Globus pallidus (tissue), 1 donor: ENCODE results near the gene ERGIC1.
A peak's percentile ranks its signal among the peaks of the same experiment; 100 is the strongest.
"Not testable (repeated sequence)": the region's sequence is repeated elsewhere in the genome, so short reads cannot be mapped to it uniquely, and the experiment has no call there.

ENCODE experiments used
- DNase-seq: peaks from one replicate; pipeline ENCODE4 v3.0.0-alpha.2; 2015; ENCODE audit warnings: low spot score

The ERGIC1 gene, protein sequence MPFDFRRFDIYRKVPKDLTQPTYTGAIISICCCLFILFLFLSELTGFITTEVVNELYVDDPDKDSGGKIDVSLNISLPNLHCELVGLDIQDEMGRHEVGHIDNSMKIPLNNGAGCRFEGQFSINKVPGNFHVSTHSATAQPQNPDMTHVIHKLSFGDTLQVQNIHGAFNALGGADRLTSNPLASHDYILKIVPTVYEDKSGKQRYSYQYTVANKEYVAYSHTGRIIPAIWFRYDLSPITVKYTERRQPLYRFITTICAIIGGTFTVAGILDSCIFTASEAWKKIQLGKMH

DNA sequence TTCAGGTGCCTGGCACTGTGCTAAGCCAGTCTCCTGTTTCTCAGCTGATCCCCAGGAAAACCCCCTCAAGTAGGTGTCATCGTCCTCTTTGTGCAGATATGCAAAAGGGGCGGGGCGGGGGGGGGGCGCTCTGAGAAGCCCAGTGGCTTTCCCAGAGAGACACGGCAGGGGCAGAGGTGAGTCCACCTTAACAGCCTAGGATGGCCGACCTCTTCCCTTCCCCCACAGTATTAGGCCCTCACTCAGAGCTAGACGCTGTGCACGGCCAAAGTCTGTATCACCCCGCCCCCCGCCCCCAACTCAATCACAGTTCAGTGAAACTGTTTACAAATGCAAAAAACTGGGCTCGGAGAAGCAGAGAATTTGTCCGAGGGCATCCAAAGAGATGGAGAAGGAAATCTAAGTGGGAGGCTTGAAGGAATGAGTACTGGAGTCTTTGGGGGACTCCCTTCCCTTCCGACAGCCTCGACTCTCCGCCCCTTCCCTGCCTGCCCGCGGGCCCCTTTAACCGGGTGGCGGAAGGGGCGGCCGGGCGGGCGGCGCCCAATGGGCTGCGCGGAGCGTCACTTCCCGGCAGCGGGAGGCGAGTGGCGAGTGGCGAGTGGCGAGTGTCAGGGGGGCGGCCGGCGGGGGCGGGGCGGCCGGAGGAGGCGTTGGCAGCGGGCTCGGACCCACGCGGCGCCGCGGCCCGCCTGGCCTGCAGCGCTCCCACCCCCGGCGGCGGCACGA, at the start of gene ERGIC1:
Gene ERGIC1, plus strand, starts transcription at position 566 of the 729 bp plus-strand sequence. Its CDS starts 163 bp downstream, at position 729.
- DNase-seq = peak; percentile 84

DNA sequence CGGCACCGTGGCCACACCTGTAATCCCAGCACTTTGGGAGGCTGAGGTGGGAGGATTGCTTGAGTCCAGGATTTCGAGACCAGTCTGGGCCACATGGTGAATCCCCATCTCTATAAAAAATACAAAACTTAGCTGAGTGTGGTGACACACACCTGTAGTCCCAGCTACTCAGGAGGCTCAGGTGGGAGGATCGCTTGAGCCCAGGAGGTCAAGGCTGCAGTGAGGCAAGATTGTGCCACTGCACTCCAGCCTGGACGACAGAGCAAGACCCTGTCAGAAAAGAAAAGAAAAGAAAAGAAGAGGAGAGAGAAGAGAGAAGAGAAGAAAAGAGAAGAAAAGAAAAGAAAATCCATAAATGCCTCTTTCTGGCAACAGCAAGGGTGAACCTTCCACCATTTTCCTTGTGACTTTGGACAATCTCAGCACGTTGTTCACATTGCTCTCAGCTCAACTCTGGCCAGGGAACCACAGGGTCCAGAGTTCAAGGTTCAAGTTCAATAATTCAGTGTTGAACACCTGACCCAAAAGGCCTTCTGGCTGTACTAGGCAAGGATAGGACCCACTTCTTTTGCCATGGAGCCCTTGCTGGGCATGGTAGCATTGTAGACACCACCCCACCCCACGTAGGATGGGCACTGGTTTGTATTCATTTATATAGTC, 48.5 kb upstream of the ERGIC1 start:
- DNase-seq = no peak

DNA sequence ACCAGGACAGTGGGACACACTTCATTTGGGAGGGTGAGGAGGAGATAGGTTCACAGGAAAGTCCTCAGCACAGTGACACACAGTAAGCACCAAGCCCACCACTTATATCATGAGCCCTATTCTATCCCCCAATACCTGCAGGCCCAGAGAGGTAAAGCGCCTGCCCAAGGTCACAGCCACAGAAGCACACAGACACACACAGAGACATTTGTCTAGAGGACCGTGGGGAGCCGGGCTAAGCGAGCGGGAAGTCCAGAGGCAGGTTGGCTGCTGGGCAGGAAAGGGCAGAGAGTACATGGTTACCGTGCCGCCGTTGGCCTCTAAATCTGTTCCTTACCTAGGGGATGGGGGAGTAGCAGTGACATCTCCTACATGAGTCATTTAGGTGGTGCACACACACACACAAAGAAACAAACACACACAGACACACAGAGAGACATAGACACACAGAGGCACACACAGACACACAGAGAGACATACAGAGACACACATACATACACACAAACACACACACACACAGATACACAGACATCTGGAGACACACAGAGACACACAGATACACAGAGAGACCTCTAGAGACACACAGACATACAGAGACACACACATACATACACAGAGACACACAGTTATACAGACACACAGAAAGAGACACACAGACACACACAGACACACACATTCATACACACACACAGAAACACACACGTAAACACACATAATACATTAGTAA, 47.2 kb upstream of the ERGIC1 start:
- no peak for DNase-seq

DNA sequence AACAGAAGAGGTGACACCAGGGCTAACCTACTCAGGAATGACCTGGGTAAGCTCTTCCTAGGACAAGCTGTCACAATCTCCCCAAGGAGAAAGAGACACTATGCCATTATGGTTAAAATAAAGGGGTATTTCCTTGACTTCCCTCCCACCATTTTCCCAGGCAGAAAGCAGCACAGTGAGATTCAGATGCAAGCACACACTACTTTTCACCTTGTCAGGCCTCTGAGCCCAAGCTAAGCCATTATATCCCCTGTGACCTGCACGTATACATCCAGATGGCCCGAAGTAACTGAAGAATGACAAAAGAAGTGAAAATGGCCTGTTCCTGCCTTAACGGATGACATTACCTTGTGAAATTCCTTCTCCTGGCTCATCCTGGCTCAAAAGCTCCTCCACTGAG, 46.5 kb upstream of the ERGIC1 start:
- DNase-seq = not testable (repeated sequence)

DNA sequence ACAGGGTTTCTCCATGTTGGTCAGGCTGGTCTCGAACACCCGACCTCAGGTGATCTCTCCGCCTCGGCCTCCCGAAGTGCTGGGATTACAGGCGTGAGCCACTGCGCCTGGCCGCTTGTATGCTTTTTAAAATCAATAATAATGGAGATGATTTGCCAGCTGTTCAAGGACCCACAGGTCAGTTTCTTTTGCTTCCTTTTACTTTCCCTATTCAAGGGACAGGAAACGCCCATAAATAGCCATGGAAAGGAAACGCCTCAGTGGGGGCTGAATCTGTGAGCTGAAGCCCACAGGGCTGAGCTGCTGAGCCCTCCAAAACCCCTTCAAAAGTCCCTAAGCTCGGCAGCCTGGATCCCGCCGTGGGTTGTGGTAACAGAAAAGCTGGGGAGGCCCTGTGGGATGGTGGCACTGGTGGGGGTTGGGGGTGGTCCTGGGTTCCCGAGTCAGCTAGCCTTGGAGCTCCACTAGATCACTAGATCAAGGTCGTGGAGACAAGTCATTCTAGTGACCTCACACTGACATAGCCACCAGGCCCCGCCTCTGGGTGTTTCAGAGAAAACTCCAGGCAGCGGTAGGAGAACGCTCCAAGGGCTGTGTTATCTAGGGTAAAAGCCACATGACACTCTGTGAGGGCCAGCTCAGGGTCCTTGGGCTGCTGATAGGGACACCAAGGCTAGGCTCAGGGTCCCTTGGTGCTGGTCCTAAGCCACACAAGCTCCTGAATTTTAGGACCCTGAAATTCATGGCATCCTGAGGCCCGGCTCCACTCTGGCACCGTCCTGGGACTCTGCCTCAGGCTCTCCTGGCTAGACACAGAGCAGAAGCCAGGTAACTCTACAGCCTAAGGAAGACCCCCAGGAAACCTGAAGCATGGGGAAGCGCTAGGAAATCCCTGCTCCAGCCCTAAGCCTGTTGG, 45.0 kb upstream of the ERGIC1 start:
- DNase-seq = no peak

DNA sequence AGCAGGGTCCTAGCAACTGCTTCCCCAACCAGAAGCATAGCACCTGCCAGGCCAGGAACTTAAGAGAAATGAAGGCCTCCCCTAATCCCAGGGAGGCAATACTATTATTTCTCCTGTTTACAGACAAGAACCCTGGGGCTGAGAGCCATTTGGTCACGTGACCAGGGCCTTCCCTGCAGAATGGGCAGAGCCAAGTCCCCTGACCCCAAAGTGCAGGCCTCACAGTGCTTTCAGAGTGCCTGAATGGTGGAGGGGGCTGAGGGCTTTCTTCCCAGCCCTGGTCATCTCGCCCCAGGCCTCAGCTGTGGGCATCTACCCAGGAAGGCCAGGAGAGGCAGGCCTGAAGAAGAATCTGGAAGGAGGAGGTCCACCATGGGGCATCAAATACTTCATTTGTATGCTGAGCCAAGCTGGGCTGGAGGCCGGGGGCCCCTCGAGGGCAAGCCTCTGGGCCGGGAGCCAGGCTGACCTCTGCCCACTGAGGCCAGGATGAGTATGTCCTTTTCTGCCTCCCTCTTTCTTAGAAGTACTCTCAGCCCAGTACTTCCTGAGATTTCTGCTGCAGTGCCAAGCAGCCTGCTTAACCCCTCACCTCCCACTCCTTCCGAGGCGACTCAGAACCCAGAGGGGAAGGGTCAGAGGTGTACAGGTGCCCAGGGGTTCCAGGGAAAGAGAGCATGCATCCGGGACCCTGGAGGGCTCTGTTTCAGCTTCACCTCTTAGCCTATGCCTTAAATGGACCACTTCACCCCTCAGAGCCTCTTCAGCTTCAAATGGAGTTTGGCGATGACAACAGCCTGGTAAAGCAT, 44.2 kb upstream of the ERGIC1 start:
- peak; percentile 35 for DNase-seq

DNA sequence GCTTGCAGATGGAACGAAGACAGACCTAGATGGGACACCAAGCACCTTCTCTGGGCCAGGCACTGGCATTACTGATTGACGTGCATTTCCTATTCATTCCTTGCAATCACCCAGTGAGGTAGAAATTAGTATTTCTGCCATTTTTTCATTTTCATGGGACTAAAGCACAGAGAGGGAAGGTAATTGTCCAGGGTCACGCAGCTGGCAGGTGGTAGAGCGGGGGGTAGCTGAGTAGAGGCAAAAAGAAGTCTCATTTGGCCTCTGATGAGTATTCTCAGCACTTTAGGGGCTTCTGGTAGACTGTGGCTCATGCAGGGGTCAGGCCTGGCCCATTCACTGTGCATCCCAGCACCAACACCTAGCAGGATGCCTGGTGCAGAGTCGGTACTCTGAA, 43.6 kb upstream of the ERGIC1 start:
- no peak for DNase-seq

DNA sequence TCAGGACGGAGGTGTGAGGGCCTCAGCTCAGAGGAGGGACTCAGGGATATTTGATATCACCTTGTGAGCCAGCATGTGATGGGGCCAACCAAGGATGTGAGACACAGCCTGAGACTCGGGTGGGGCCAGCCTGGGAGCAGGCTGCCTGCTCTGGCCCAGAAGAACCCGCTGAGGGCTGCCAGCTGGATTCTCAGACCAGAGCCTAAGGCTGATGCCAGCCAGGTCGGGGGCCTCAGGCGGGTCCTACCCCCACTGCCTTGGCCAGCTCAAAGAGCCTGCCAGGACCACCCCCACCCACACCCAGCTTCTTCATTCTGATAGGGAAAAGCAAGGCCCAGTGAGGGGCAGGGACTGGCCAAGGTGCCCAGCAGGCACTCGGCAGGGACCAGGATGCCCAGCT, 42.8 kb upstream of the ERGIC1 start:
- no peak for DNase-seq

DNA sequence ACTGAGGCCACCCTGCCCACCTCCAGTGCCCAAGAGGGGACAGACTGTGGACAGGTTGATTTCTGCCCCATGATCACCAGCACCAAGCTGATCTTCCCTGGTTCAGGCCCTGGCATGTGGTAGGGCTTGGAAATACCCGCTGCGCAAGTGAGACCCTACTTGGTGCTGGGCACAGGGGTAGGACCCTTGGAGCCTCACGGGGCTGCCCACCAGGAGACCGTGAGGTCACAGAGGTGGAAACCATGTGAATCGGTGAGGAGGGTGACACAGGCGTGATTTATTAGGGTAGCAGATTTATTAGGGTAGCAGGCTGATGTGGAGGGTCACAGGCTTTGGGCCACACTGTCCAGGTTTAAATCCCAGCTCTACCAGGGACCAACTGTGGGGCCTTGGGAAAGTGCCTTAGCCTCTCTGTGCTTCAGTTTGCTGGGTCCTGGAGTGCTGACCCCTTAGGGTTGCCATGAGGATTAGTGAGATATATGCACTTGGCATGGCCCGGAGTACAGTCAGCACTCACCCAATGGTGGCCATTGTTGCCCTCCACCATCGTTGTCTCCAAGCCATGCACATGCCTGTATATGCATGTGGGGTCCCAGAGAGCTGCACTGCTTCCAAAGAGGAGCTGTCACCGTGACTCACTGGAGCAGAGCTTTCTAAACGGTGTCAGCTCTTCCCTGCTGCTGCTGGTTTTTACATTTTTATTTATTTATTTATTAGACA, 42.2 kb upstream of the ERGIC1 start:
- DNase-seq = no peak

DNA sequence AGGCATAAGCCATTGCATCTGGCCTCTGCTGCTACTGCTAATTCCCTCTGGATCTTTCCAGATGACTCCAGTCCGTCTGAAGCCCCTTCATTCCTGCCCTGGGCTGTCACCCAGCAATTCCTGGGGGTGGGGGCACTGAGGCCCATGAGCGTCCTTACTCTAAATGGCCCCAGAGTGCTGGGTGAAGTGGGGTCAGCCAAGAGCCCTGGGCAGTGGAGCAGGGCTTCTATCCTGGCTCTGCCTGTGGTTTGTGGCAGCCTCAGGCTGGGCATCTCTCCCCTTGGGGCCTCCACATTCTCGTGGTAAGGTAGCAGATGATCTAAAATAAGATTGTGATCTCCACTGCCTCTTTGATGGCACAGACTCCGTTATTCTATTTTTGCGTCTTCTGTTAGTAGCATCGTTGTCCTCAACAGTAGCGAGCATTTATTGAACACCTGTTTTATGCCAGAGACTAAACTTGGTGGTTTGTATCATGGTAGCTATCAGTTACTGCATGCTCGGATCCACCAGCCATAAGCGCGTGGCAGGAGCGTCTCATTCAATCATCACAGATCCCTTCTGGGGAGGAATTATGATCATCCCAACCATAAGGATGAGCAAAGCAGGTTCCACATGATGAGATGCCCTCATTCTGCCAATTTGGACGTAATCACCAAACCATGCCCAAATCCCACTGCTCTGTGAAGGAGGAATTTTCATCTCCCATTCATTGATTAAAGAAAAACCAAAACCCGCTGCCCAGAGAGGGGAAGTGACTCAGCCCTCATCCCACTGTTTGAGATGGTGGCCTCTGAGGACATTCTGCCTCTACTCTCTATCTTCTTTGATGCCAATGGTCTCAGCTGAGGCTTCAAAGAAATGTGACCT, 41.1 kb upstream of the ERGIC1 start:
- DNase-seq = no peak

DNA sequence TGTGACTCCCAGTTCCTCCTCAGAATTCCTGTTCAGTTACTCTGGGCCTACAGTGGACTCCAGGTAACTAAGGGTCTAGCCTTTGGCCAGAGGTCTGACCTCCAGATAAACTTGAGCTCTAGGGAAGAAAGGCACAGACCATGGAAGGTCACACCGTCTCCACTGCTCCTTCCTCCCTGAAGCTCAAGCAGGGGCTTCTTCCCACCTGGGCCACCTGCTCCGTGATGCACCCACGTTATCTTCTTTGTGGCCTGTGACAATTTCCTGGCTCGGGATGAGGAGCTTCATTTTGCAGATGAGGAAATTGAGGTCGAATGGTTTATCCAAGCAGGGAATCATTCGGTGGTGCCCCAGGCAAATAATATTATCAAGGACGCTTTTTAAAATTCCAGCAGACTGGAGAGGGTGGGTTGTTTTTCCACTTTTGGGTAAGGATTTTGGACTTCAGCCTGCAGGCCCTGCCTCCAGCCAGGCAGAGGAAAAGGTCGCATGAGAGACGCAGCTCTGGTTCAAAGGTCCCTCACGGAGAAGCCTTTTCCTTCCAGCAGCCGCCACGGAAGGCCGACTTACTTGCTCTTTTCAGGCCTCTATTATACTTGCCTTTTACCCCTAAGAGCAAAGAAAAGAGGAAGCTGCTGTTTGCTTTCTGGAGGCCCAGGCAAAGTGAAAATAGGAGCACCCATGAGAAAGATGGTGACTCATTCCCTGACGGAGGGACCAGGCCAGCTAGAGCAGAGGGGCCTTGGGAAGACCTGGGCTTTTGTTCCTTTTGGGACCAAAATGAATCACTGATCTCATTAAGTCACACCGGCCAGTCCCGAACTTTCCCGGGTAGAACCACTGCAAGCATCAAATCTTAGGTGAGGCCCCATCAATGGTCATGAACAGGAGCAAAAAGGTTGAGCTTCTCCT, 40.2 kb upstream of the ERGIC1 start:
- DNase-seq = no peak

DNA sequence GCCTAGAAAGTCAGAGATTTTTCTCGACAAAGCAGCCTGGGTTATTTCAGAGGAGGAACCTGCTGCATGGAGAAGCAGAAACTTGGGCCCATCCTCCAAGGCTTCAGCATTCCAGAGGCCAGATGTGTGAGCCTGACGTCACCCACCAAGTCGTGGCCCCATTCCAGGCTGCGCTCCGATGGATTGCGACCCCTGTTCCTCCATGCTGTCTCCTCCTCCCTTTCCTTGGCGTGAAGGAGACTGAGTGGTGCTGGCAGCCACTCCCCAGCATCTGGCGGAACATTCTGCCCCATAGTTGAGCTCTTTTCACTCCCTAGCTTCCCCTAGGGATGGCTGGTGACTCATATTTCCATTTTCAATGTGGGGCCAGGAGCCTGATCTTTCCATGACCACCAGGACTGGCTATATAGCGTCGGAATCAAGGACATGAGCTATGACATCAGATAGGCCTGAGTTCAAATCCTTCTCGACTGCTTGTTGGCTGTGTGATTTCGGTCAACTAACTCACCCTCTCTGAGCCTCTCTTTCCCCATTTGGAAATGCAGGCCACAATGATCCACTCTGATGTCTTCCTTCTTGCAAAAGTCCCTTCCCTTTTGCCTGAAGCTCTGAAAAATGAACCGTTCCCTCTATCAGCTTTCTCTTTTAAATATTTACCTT, 38.6 kb upstream of the ERGIC1 start:
- DNase-seq = peak; percentile 31

DNA sequence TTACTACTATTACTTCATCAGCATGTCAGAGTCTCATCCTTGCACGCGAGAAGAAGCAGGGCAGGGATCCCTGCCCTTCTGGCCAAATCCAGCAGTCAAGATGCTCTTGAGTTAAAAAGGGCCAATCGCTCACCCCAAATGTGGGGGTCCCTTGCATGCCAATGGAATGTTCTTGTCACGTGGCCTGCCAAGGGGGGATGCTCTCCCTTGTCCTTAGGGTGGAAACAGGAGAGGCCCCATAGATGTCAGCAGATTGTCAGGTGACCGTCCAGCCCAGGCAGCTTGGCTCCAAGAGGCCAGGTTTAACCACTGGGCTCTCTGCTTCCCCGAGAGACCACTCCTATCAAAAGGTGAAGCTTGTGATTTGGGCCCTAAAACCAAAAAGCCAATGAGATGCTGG, 37.7 kb upstream of the ERGIC1 start:
- no peak for DNase-seq

DNA sequence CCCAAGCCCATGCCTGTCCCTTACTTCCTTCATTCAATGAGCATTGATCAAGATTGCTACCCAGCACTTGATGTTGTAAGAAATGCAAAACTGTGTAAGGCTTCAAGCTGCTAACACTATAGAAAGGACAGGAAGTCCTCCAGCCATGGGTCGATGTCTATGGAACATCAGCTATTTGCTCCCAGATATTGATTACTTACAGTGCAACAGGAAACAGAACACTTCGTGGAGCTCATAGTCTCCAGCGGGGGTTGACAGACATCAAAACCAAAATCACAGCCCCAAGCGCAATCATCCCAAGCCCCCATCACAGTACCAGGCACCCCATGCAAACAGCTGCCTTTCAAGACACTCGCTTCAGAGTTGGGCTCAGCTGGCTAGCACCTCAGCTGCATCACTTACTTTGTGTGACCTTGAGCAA, 36.3 kb upstream of the ERGIC1 start:
- no peak for DNase-seq

DNA sequence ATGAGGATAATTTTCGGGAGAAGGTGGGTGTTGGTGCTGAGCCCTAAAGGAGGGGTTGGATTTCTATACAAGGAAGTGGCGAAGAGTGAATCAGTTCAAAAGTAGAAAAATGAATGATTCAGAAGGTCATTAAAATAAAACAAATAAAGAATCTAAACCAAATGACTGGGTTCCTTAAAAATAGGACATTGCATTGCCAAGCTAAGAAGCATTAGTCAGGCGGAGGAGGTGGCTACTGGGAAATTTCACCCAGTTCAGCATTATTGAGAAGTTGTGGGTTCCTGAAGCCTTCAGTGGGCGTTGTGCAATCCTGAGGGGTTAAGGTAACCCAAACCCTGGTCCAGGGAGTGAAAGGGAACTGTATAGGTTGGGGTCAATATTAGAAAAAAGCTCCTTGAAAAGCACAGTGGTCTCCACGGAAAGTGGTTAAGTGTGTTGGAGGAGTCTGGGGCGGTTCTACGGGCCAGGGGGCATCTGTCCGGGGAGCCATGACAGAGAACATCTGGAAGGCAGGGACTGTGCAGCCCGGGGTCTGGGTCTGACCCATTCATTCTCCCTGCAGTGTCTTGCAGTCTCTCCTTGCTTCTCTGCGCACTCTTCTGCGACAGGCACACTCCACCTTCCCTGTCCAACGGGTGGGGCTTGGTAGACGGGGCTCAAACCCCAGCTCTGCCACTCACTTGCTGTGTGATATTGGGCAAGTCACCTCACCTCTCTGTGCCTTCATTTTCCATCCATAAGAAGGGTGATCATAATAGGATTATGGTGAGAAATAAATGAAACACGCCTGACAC, 35.4 kb upstream of the ERGIC1 start:
- no peak for DNase-seq

DNA sequence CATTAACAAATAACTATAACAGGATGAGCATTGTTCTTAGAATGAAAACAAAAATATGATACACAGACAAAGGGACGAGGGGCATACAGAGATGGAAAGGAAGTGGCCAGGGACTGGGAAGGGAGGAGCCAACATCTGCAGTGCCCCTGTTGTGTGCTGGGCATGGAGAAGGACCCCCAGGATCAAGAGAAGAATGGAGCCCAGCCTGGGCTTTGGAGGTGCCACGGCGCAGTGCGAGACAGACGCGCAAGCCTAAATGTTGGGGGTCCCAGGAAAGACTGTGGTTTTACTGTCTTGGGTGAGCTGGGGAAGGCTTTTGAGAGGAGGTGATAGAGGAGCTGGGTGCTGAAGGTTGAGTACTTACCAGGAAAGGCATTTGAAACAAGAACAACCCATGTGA, 34.6 kb upstream of the ERGIC1 start:
- DNase-seq = no peak
